Naive thymus-derived CD4-positive, alpha-beta T cell (primary cell): ENCODE measurements around the gene DNAJC5. TPM values are rescaled to one million over a fixed set of nuclear protein-coding genes. Genes with fewer than 3 reads are reported as not detected.
A peak's percentile ranks its signal among the peaks of the same experiment; 100 is the strongest.

Experiments
- ATAC-seq: fragments of 150-1000 bp; cut with Tn5 transposase; 2 replicates; pipeline ENCODE4 v1.10.0; 2021; ENCODE audit warnings: mild to moderate bottlenecking, moderate library complexity
- CTCF ChIA-PET: fragments of 350-600 bp; sonication (Branson Sonifier 250); formaldehyde crosslinking; loops from one replicate; lab custom pipeline; 2021; ENCODE audit warnings: antibody characterized with exemption; lab: Charles Lee
- POLR2A ChIA-PET: fragments of 350-600 bp; sonication (Branson Sonifier 250); formaldehyde crosslinking; loops from one replicate; lab custom pipeline; 2021; ENCODE audit warnings: antibody characterized with exemption, inconsistent platforms; lab: Charles Lee
- DNase-seq, 9 donors: peaks; one replicate each; pipeline versions ENCODE4 v3.0.0 to v3.0.0-alpha.2; 2020 to 2022; ENCODE audit warnings: mixed read lengths in 1 of 9
- H3K27ac ChIP-seq: one replicate; pipeline ENCODE4 v1.7.0; 2013; ENCODE audit warnings: mild to moderate bottlenecking, low read depth, low read length, moderate library complexity
- H3K27me3 ChIP-seq, 2 donors: one replicate each; pipeline ENCODE4 v1.7.0; 2013; ENCODE audit warnings: low read length in 2 of 2, mild to moderate bottlenecking in 2 of 2, moderate library complexity in 2 of 2; ENCODE audit not compliant: control insufficient read depth in 2 of 2, insufficient read depth in 2 of 2
- H3K36me3 ChIP-seq, 3 experiments: 1 replicate in 2 of 3; 2 replicates in 1 of 3; pipeline ENCODE4 v1.7.0; 2013; ENCODE audit warnings: low read length in 3 of 3, mild to moderate bottlenecking in 3 of 3, moderate library complexity in 1 of 3; ENCODE audit not compliant: insufficient read depth in 3 of 3, control insufficient read depth in 2 of 3
- H3K4me1 ChIP-seq, 2 donors: one replicate each; pipeline ENCODE4 v1.7.0; 2013; ENCODE audit warnings: low read length in 2 of 2, mild to moderate bottlenecking in 2 of 2, moderate library complexity in 1 of 2; ENCODE audit not compliant: control insufficient read depth in 2 of 2, insufficient read depth in 2 of 2
- H3K4me3 ChIP-seq: 2 replicates; pipeline ENCODE4 v1.7.0; 2013; ENCODE audit warnings: mild to moderate bottlenecking, low read length
- H3K9me3 ChIP-seq, 3 experiments: 1 replicate in 2 of 3; 2 replicates in 1 of 3; pipeline ENCODE4 v1.7.0; 2013; ENCODE audit warnings: low read length in 3 of 3; ENCODE audit not compliant: control insufficient read depth in 2 of 3
- H3K27ac Mint-ChIP-seq, 9 donors: one replicate each; pipeline ENCODE4 v1.8.0; 2020 to 2022; ENCODE audit warnings: mixed read lengths in 9 of 9, mild to moderate bottlenecking in 8 of 9, moderate library complexity in 5 of 9, inconsistent platforms in 2 of 9
- H3K27me3 Mint-ChIP-seq, 5 donors: one replicate each; pipeline ENCODE4 v1.8.0; 2021 to 2022; ENCODE audit warnings: mixed read lengths in 5 of 5, mild to moderate bottlenecking in 1 of 5
- H3K36me3 Mint-ChIP-seq, 5 donors: one replicate each; pipeline ENCODE4 v1.8.0; 2020 to 2022; ENCODE audit warnings: mixed read lengths in 5 of 5, mild to moderate bottlenecking in 3 of 5, inconsistent platforms in 1 of 5
- H3K4me1 Mint-ChIP-seq, 7 donors: one replicate each; pipeline ENCODE4 v1.8.0; 2020 to 2022; ENCODE audit warnings: mixed read lengths in 7 of 7, mild to moderate bottlenecking in 3 of 7, inconsistent platforms in 1 of 7
- H3K4me3 Mint-ChIP-seq, 10 donors: one replicate each; pipeline ENCODE4 v1.8.0; 2020 to 2022; ENCODE audit warnings: mild to moderate bottlenecking in 10 of 10, mixed read lengths in 10 of 10, moderate library complexity in 6 of 10, inconsistent platforms in 2 of 10
- H3K9me3 Mint-ChIP-seq, 11 donors: one replicate each; pipeline ENCODE4 v1.8.0; 2020 to 2022; ENCODE audit warnings: mixed read lengths in 11 of 11, mild to moderate bottlenecking in 4 of 11, inconsistent platforms in 1 of 11, moderate library complexity in 1 of 11
- intact Hi-C, 2 donors: fragments of 100-400 bp; cut with micrococcal nuclease; formaldehyde crosslinking; loops; one replicate each; pipeline ENCODE4 v1.15.1; 2023
- polyA plus RNA-seq, 2 donors: library from polyadenylated mRNA; unstranded; fragments of 300-500 nt; fragmentation: Illumina TruSeq; gene quantifications; one replicate each; pipeline ENCODE4 v1.2.3, GENCODE V29; 2021
- total RNA-seq, 6 experiments: library from RNA in 5 of 6; stranded (reverse) in 5 of 6; gene quantifications; 1 replicate in 5 of 6; 2 replicates in 1 of 6; pipeline ENCODE4 v1.2.3 and lab custom pipeline; 2021 to 2026

Gene DNAJC5
- total and polyA plus RNA-seq, 7 experiments from 2014 or later = 7.5 to 56.8 (median 45.4) TPM

DNA sequence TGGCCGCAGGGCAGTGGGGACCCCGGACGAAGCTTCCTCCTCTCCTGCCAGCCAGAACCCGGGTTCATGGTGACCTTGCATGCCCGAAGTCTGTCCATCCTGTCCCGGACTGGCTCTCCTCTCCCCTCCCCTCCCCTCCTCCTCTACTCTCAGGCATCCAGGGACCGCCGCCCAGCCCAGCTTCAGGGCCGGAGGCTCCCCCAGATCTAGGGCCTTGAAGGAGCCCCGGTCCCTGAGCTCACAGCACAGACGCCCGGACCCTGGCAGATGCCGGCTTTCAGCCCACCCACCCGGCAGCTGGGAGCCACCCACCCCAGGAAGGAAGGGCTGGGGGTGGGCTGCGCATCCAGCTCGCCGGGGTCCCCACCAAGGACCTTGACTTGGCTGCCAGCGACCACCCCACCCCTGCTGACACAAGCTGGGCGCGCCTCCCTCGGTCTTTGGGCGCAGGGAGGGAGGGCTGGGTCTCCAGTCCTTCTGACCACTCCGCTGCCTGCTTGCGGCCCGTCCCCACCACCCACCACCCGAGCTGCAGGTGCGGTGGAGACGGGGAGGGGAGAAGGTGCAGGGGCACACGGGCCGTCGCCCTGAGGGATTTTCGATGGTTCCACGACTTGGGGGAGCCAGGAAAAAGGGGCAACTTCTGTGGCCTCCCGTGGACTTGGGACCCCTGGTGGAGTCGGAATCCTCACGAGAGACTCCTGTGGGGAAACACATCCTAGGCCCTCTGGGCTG, 39.4 kb upstream of the DNAJC5 start:
- Mint-ChIP-seq H3K27me3 (peaks cover 0 to 12% (median 7%) of the 10 kb centered on the region in 5 donors), H3K4me1 (peaks cover 17 to 32% (median 23%) of the 10 kb centered on the region in 7 donors), H3K27ac (no peak overlapping the region), H3K4me3 (no peak overlapping the region), H3K9me3 (peaks cover 0 to 2% (median 0%) of the 10 kb centered on the region in 11 donors), H3K36me3 (peaks cover 0 to 1% (median 0%) of the 10 kb centered on the region in 5 donors)
- intact Hi-C loops = no loop called here
- Histone ChIP-seq H3K36me3 (no peaks in the 10 kb centered on the region), H3K4me3 (no peak overlapping the region), H3K27me3 (no peaks in the 10 kb centered on the region), H3K9me3 (no peaks in the 10 kb centered on the region), H3K27ac (no peak overlapping the region), H3K4me1 (peaks cover 14 to 25% of the 10 kb centered on the region in 2 donors)
- ATAC-seq (no peak), DNase-seq (no peak)
- POLR2A ChIA-PET = interaction anchor here (0.6 to 1.2 kb wide), 2 partner anchors 9 to 188 kb away, joined by 3 to 5 read pairs; no protein-coding TSS in a partner anchor
- CTCF ChIA-PET = interaction anchor here (0.7 kb wide), 1 partner anchor 115 kb away, joined by 3 read pairs; no protein-coding TSS in a partner anchor

DNA sequence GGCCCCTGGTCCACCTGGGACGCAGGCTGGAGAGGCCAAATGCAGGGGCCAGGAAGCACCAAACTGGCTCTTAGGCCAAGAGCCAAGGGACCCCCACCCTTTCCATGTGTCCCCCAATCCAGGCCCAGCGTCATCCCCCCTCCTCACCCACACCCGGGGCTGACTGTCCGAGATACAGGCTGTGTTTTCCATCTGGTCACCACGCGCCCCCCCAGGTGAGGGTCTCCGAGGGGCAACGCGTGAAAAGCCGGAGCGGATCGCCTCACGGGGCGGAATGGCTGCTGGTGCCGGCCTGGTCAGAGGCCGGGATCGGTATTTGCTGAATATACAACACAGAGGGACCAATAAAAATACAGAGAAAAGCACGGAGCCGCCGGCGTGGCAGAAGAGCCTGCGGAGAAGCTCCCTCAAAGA, 38.8 kb upstream of the DNAJC5 start:
- Histone ChIP-seq H3K27me3 (no peaks in the 10 kb centered on the region), H3K27ac (no peak overlapping the region), H3K4me3 (no peak overlapping the region), H3K36me3 (no peaks in the 10 kb centered on the region), H3K9me3 (no peaks in the 10 kb centered on the region), H3K4me1 (peaks cover 14 to 25% of the 10 kb centered on the region in 2 donors)
- peaks cover 0 to 8% (median 1%) of the 10 kb centered on the region in 5 donors for H3K27me3 Mint-ChIP-seq
- intact Hi-C loops = no loop called here
- ChIA-PET CTCF (no interaction called here), POLR2A (interaction anchor here (0.6 to 1.2 kb wide), 3 partner anchors 8 to 187 kb away, joined by 3 to 7 read pairs (median 5); no protein-coding TSS in a partner anchor)
- peak overlapping the region in 1 of 9 donors; percentile 77 for H3K27ac Mint-ChIP-seq
- H3K4me3 Mint-ChIP-seq = no peak overlapping the region
- DNase-seq (no peak), ATAC-seq (no peak)
- H3K9me3 Mint-ChIP-seq = no peaks in the 10 kb centered on the region
- H3K36me3 Mint-ChIP-seq = peaks cover 0 to 7% (median 0%) of the 10 kb centered on the region in 5 donors
- peaks cover 11 to 30% (median 25%) of the 10 kb centered on the region in 7 donors for H3K4me1 Mint-ChIP-seq

DNA sequence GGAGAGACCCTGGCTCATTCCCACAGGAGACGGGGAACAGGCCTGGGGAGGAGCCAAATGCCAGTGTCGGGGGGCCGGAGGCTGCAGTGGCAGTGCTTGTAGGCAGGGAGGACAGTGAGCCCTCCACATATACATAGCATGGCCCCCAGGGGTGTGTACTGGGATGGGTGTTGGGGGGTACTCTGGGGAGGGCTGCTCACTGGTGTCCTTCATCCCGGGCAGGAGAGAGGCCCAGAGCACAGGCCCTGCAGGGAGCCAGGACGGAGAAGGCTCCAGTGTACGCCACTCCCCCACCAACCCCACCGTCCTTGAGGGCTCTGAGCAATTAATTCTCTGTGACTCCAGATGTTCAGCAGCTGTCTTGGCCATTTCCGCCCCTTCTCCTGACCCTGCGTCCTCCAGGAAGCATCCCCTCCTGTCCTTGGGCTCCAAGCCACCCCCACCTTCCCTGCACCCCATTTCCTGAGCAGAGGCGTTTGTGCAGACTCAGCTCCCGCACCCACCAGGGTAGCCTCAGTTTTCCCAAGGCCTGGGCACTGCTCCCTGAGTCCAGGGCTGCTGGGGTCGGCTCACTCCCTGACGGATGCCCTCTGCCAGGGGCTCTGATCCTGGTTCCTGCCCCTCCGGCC, 37.0 kb upstream of the DNAJC5 start:
- H3K4me1 Mint-ChIP-seq = peaks cover 9 to 28% (median 25%) of the 10 kb centered on the region in 7 donors
- no peaks in the 10 kb centered on the region for H3K27me3 Mint-ChIP-seq
- peak overlapping the region in 6 of 10 donors; percentile 7 to 72 (median 49) for H3K4me3 Mint-ChIP-seq
- peaks cover 0 to 8% (median 0%) of the 10 kb centered on the region in 5 donors for H3K36me3 Mint-ChIP-seq
- ATAC-seq = no peak
- CTCF ChIA-PET = interaction anchor here (0.6 kb wide), 1 partner anchor 264 kb away, joined by 4 read pairs; no protein-coding TSS in a partner anchor
- peak overlapping the region in 4 of 9 donors; percentile 56 to 87 (median 72) for H3K27ac Mint-ChIP-seq
- Histone ChIP-seq H3K9me3 (no peaks in the 10 kb centered on the region), H3K36me3 (peaks cover 0 to 10% (median 0%) of the 10 kb centered on the region in 3 experiments), H3K4me3 (peak overlapping the region; percentile 17), H3K4me1 (peaks cover 14 to 25% of the 10 kb centered on the region in 2 donors), H3K27ac (peak overlapping the region; percentile 44), H3K27me3 (no peaks in the 10 kb centered on the region)
- no peak for DNase-seq
- POLR2A ChIA-PET = no interaction called here
- intact Hi-C loops = no loop called here
- no peaks in the 10 kb centered on the region for H3K9me3 Mint-ChIP-seq

DNA sequence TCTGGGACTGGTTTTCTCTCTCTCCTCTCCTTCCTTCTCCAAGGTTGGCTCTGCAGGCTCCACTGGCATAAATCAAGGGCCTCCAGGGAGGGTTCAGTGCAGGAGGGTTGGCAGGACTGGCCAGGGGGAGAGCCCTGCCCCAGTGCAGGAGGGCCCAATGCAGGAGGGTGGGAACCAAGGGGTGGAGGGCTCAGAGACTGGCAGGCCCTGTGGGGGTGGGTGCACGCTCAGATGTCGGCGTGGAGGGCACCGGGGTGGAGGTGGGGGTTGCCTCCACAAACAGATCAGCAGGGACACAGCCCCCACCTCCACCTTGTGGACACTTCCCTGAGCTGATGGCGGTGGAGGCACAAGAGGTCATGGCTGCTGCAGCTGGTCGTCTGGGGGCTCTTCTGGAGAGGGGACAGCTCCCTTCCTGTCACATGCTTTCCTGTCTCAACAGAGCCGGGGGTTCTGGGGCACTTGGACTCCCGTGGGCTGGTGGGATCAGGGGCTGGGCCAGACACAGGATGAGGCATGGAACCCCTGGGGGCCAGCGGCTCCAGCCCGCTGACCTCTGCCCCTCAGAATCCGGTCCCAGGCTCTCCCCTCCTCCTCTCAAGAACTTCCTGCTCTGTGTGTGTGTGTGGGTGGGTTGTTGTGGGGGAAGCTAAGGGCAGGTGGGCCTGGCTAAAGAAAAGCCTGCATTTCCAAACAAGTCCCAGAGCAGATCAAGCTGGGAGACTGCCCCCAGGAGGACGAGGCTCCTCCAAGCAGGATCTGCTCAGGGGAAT, 36.3 kb upstream of the DNAJC5 start:
- ChIA-PET POLR2A (no interaction called here), CTCF (interaction anchor here (0.6 kb wide), 2 partner anchors 150 to 263 kb away, joined by 3 to 4 read pairs; partner anchors contain the start of genes ARFRP1 and ZGPAT)
- H3K4me1 Mint-ChIP-seq = peaks cover 16 to 34% (median 32%) of the 10 kb centered on the region in 7 donors
- H3K27ac Mint-ChIP-seq = peak overlapping the region; percentile 46 to 87 (median 69)
- no peaks in the 10 kb centered on the region for H3K27me3 Mint-ChIP-seq
- H3K4me3 ChIP-seq = peak overlapping the region; percentile 17
- peaks cover 0 to 10% (median 0%) of the 10 kb centered on the region in 3 experiments for H3K36me3 ChIP-seq
- H3K27me3 ChIP-seq = no peaks in the 10 kb centered on the region
- H3K4me1 ChIP-seq = peaks cover 19 to 30% of the 10 kb centered on the region in 2 donors
- no peaks in the 10 kb centered on the region for H3K9me3 Mint-ChIP-seq
- DNase-seq (no peak), ATAC-seq (peak; percentile 5)
- no peaks in the 10 kb centered on the region for H3K9me3 ChIP-seq
- peak overlapping the region; percentile 44 for H3K27ac ChIP-seq
- intact Hi-C loops = no loop called here
- peak overlapping the region in 9 of 10 donors; percentile 14 to 74 (median 57) for H3K4me3 Mint-ChIP-seq
- peaks cover 0 to 13% (median 3%) of the 10 kb centered on the region in 5 donors for H3K36me3 Mint-ChIP-seq

DNA sequence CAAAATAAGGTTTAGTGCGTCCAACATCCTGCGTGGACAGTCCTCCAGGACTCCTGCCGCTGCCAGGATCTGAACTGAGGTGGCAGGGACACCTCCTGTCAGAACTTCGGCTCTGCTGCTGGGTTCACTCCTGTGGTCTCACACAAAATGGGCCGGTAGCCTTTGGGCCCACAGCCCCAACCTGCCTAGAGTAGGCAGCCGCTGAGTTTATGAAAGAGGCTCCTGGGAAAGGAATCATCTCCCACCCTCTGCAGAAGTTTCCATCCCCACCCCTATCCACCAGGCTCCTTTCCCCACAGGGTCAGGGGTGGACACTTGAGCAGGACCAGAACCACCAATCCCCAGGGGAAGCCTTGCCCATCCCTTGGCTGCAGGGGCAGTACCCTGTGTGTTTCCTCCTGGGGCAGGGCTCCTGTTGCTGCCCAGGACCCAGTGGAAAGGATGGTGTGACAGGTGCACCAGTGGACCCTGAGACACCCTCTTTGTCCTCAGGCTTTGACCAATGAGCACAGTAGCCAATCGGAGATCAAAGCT, 35.7 kb upstream of the DNAJC5 start:
- Mint-ChIP-seq H3K4me1 (peaks cover 23 to 41% (median 34%) of the 10 kb centered on the region in 7 donors), H3K36me3 (peaks cover 0 to 13% (median 8%) of the 10 kb centered on the region in 5 donors), H3K4me3 (peak overlapping the region in 7 of 10 donors; percentile 13 to 74 (median 63)), H3K27ac (peak overlapping the region; percentile 46 to 87 (median 69)), H3K9me3 (no peaks in the 10 kb centered on the region), H3K27me3 (no peaks in the 10 kb centered on the region)
- peak overlapping the region; percentile 44 for H3K27ac ChIP-seq
- no peak for ATAC-seq
- no peaks in the 10 kb centered on the region for H3K9me3 ChIP-seq
- H3K27me3 ChIP-seq = no peaks in the 10 kb centered on the region
- H3K4me3 ChIP-seq = no peak overlapping the region
- peaks cover 0 to 10% (median 0%) of the 10 kb centered on the region in 3 experiments for H3K36me3 ChIP-seq
- CTCF ChIA-PET = no interaction called here
- intact Hi-C loops = no loop called here
- peaks cover 22 to 32% of the 10 kb centered on the region in 2 donors for H3K4me1 ChIP-seq
- no peak for DNase-seq
- POLR2A ChIA-PET = no interaction called here
